ENCODE results near the gene SHC4.
"Not testable (repeated sequence)": the region's sequence is repeated elsewhere in the genome, so short reads cannot be mapped to it uniquely, and the experiment has no call there.

The SHC4 gene

GRCh38 chr15:48916721-48917120 lies 47.0 kb downstream of the SHC4 start:
- DNase-seq, result no peak

GRCh38 chr15:48915861-48916260 lies 47.9 kb downstream of the SHC4 start:
- no peak for DNase-seq

- no peak for DNase-seq
Observed at GRCh38 chr15:48914717-48915116, 49.0 kb downstream of the SHC4 start.

GRCh38 chr15:48913141-48913540 lies 50.6 kb downstream of the SHC4 start:
- DNase-seq, result no peak

- DNase-seq, result not testable (repeated sequence)
Observed at GRCh38 chr15:48910554-48910953, 53.2 kb downstream of the SHC4 start.

GRCh38 chr15:48909313-48909712 lies 54.4 kb downstream of the SHC4 start:
- not testable (repeated sequence) for DNase-seq

- DNase-seq, result no peak
Observed at GRCh38 chr15:48905847-48906246, 57.9 kb downstream of the SHC4 start.

- no peak for DNase-seq
Observed at GRCh38 chr15:48905216-48905615, 58.5 kb downstream of the SHC4 start.

GRCh38 chr15:48904758-48905157 lies 59.0 kb downstream of the SHC4 start:
- DNase-seq, result no peak

GRCh38 chr15:48899793-48900192 lies 63.9 kb downstream of the SHC4 start:
- DNase-seq, result no peak

- no peak for DNase-seq
Observed at GRCh38 chr15:48898446-48898845, 65.3 kb downstream of the SHC4 start.

GRCh38 chr15:48898032-48898431 lies 65.7 kb downstream of the SHC4 start:
- no peak for DNase-seq

GRCh38 chr15:48896869-48897814 lies 66.6 kb downstream of the SHC4 start:
- no peak for DNase-seq

GRCh38 chr15:48893311-48893710 lies 70.4 kb downstream of the SHC4 start:
- no peak for DNase-seq

GRCh38 chr15:48891232-48891765 lies 72.4 kb downstream of the SHC4 start:
- DNase-seq, result no peak

- no peak for DNase-seq
Observed at GRCh38 chr15:48890375-48890972, 73.2 kb downstream of the SHC4 start.

- DNase-seq, result no peak
Observed at GRCh38 chr15:48889925-48890324, 73.8 kb downstream of the SHC4 start.

GRCh38 chr15:48888836-48889235 lies 74.9 kb downstream of the SHC4 start:
- DNase-seq, result no peak

- peak; percentile 49 to 58 for DNase-seq
Observed at GRCh38 chr15:48888191-48888590, 75.5 kb downstream of the SHC4 start.

- DNase-seq, result no peak
Observed at GRCh38 chr15:48887144-48887543, 76.6 kb downstream of the SHC4 start.

GRCh38 chr15:48883699-48884098 lies 80.0 kb downstream of the SHC4 start:
- no peak for DNase-seq

- no peak for DNase-seq
Observed at GRCh38 chr15:48880070-48880634, 83.6 kb downstream of the SHC4 start.

All from activated T-cell treated with anti-CD3 and anti-CD28 coated beads, Interleukin-2, amount 50 U/mL, for 48 hours (primary cell).